Activated T-cell treated with anti-CD3 and anti-CD28 coated beads, Interleukin-2, amount 50 U/mL, for 24 hours (primary cell): ENCODE data around the gene LCNL1.

Experiments
- DNase-seq: peaks from one replicate; pipeline ENCODE4 v3.0.0-alpha.2; 2020
- H3K27ac Mint-ChIP-seq: 2 replicates; pipeline ENCODE4 v1.8.0; 2020; ENCODE audit warnings: mild to moderate bottlenecking, mixed read lengths
- H3K27me3 Mint-ChIP-seq: 2 replicates; pipeline ENCODE4 v1.8.0; 2020; ENCODE audit warnings: mixed read lengths
- H3K36me3 Mint-ChIP-seq: 2 replicates; pipeline ENCODE4 v1.8.0; 2020; ENCODE audit warnings: low read depth, mixed read lengths
- H3K4me1 Mint-ChIP-seq: 2 replicates; pipeline ENCODE4 v1.8.0; 2020; ENCODE audit warnings: low read depth, mixed read lengths
- H3K4me3 Mint-ChIP-seq: 2 replicates; pipeline ENCODE4 v1.8.0; 2020; ENCODE audit warnings: mild to moderate bottlenecking, moderate library complexity, mixed read lengths
- H3K9me3 Mint-ChIP-seq: 2 replicates; pipeline ENCODE4 v1.8.0; 2020; ENCODE audit warnings: mixed read lengths

LCNL1 gene

DNA sequence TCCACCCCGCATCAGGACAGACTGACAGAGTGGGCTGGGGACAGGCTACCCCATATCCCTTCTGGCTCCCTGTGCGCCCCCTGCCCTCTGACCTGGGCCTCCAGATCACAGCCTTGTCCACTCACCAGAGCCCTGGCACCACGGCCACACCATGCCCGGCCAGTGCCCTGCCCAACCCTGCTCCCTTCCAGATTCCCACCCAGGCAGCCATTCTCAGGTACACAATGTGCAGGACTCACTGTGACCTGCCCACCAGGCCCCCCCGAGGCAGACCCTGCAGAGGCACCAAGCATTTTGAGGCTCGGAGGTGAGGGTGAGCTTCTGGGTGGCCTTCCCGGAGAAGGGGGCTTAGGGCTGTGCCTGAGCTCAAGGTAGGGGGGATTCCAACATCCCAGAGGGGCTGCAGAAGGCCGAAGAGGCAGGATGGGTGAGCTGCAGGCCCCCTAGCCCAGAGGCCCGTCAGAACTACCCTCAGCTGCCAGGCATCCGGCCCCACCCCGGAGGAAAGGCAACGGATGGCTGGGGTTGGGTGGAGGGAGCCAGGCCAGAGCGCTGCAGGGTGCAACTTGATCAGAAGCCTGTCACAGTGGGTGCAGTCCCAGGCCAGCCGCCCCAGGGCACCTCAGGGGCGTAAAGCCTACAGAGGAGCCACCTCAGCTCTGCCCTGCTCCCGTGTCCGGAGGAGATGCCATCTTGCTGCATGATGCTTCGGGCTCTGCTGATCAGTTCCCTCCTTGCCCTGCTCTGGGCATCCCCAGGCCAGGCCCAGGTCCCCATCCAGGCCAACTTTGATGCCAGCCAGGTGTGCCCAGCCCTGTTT lies at the start of gene LCNL1:
TSS of gene LCNL1 (plus strand) at position 762 of the 820 bp plus-strand sequence. CDS start 594 bp downstream, outside the sequence.
- H3K4me3 Mint-ChIP-seq, result no peak within 1 kb of the TSS
- H3K27me3 Mint-ChIP-seq, result peaks cover 33% of the 10 kb centered on the region
- no peak within 1 kb of the TSS for H3K27ac Mint-ChIP-seq

DNA sequence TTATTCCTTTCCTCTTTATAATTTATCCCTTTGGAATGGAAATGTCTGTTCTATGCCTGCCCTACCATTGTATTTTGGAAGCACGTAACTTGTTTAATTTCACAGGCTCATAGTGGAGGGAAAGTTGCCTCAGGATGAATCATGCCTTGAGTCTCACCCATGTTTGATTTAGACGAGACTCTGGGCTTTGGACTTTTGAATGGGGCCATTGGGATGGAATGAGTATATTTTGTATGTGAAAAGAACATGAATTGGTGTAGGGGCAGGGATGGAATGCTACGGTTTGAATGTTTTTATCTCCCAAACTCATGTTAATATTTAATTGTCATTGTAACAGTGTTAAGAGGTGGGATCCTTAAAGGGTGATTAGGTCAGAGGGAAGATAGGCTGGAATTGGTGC lies 48.5 kb upstream of the LCNL1 start:
- peaks cover 21% of the 10 kb centered on the region for H3K4me1 Mint-ChIP-seq
- no peak overlapping the region for H3K4me3 Mint-ChIP-seq
- no peak for DNase-seq
- H3K36me3 Mint-ChIP-seq, result peaks cover 73% of the 10 kb centered on the region
- H3K9me3 Mint-ChIP-seq, result no peaks in the 10 kb centered on the region
- no peaks in the 10 kb centered on the region for H3K27me3 Mint-ChIP-seq
- H3K27ac Mint-ChIP-seq, result no peak overlapping the region

More for the DNA sequence above, at the start of gene LCNL1:
- no peak for DNase-seq
- Mint-ChIP-seq H3K4me1 (peaks cover under 1% of the 10 kb centered on the region), H3K9me3 (no peaks in the 10 kb centered on the region), H3K36me3 (no peaks in the 10 kb centered on the region)

DNA sequence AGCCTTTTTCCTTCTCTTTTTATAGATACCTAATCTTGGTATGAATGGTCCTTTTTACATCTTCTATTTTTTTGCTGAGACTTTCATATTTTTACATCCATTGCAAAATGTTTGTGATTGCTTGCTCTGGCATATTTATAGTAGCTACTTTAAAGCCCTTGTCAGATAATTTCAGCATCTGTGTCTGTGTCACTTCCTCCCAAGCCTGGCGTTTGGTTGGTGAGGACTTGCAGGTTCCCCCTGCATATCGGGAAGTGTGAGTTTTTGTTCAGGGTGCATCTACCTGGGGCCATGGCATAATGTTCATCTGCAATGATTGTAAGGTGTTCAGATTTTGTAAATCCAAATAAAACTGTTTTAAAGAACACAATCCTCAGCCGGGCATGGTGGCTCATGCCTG lies 47.1 kb upstream of the LCNL1 start:
- Mint-ChIP-seq H3K9me3 (no peaks in the 10 kb centered on the region), H3K4me1 (peaks cover 21% of the 10 kb centered on the region), H3K4me3 (no peak overlapping the region), H3K27ac (peak overlapping the region; percentile 47), H3K27me3 (no peaks in the 10 kb centered on the region), H3K36me3 (peaks cover 74% of the 10 kb centered on the region)
- no peak for DNase-seq

DNA sequence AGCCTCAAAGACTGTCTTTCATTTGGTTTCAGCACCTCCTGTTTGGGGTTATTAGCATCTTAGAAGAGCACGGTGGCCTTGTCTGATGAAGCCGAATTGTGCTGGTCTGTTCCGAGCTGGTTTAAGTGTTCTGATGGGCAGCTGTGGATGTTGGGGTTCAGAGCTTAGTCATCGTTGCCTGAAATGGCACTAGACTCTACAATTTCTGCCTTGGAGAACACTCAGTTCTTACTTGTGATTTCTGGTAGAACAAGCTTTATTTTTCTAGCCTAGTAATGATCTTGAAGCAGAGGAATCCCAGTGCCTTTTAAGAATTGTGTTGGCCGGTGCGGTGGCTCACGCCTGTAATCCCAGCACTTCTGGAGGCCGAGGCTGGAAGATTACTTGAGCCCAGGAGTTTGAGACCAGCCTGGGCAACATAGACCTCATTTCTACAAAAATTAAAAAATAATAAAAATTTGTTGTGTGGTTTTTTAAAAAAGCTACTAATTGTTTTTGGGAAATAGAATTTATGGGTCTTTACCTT lies 46.1 kb upstream of the LCNL1 start:
- peaks cover 18% of the 10 kb centered on the region for H3K4me1 Mint-ChIP-seq
- DNase-seq, result no peak
- H3K36me3 Mint-ChIP-seq, result peaks cover 77% of the 10 kb centered on the region
- H3K27me3 Mint-ChIP-seq, result no peaks in the 10 kb centered on the region
- H3K27ac Mint-ChIP-seq, result peak overlapping the region; percentile 22
- no peak overlapping the region for H3K4me3 Mint-ChIP-seq
- H3K9me3 Mint-ChIP-seq, result no peaks in the 10 kb centered on the region

DNA sequence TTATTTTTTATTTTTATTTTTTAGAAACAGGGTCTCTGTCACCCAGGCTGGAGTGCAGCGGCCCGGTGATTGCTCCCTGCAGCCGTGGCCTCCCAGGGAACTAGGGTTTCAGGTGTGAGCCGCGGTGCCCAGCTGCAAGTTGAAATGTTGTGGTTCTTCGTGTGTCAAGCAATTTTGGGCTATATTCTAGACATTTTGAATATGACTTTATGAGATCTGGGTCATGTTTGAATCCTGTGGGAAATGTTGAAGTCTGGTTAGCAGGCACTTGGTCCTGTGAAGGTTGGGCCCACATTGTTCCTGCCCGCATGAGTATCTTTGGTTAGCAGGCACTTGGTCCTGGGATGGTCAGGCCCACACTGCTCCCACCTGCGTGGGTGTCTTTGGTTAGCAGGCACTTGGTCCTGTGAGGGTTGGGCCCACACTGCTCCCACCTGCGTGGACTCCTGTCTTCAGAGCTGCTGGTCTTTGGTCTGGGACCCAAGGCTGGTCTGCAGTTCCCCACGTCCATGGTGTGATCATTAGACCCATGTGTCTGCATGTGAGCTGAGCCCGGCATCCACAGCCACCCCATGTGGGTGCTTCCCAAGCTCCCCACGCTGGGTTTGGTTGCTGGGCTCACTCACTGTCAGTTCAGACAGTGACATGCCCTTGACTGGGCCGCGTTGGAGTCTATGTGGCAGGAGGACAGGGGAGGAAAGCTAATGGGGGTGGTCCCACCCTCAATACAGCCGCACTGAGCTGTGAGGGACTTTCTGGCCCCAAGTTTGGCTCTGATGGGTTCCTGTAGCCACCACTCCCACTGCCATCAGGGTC lies 45.4 kb upstream of the LCNL1 start:
- Mint-ChIP-seq H3K9me3 (no peaks in the 10 kb centered on the region), H3K27me3 (no peaks in the 10 kb centered on the region), H3K4me3 (no peak overlapping the region), H3K27ac (no peak overlapping the region), H3K36me3 (peaks cover 77% of the 10 kb centered on the region), H3K4me1 (peaks cover 14% of the 10 kb centered on the region)
- no peak for DNase-seq

DNA sequence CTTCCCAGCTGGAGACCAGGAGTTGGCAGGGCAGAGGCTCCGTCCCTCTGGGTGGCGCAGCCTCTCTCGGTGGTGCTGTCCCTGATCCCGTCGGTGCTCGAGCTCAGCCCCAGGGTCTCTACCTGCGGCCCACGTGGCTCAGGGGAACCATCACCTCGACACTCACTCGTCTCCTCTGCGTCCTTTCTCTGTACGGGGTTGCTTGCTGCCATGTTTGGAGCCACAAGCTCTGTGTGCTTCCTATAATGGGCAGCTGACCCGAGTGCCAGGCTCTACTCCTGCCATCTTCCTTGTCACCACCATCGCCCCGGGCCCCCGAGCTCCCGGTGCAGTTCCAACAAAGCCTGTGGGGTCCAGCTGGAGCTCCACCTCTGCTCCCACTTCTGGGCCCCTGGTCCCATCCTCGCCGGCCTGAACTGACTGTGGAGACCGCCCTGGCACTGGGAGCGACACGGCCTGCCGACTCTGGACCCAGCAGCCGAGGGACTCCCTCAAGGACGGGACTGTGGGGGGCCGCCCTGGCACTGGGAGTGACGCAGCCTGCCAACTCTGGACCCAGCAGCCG lies 43.3 kb upstream of the LCNL1 start:
- no peak for DNase-seq
- Mint-ChIP-seq H3K4me1 (peaks cover 18% of the 10 kb centered on the region), H3K4me3 (no peak overlapping the region), H3K36me3 (peaks cover 75% of the 10 kb centered on the region), H3K27ac (peak overlapping the region; percentile 8), H3K27me3 (no peaks in the 10 kb centered on the region), H3K9me3 (no peaks in the 10 kb centered on the region)

DNA sequence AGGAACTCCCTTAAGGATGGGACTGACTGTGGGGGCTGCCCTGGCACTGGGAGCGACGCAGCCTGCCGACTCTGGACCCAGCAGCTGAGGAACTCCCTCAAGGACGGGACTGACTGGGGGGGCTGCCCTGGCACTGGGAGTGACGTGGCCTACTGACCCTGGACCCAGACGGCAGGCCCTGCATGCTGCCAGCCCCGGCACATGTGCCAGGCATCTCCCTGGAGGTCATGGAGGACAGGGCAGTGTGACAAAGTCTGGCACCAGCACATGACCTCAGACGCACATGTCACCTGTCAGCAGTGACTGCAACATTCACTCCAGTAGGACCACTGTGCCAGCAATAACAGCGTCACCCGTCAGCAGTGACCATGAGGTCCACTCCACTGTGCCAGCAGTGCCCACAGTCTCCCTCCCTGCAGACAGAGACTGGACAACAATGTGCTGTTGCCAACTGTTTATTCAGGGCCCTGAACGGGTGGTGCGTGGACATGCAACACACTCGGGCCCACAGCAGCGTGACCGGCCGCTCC lies 42.7 kb upstream of the LCNL1 start:
- no peak overlapping the region for H3K27ac Mint-ChIP-seq
- no peak for DNase-seq
- peak overlapping the region; percentile 23 for H3K4me3 Mint-ChIP-seq
- H3K36me3 Mint-ChIP-seq, result peaks cover 72% of the 10 kb centered on the region
- H3K4me1 Mint-ChIP-seq, result peaks cover 22% of the 10 kb centered on the region
- H3K27me3 Mint-ChIP-seq, result no peaks in the 10 kb centered on the region
- no peaks in the 10 kb centered on the region for H3K9me3 Mint-ChIP-seq

DNA sequence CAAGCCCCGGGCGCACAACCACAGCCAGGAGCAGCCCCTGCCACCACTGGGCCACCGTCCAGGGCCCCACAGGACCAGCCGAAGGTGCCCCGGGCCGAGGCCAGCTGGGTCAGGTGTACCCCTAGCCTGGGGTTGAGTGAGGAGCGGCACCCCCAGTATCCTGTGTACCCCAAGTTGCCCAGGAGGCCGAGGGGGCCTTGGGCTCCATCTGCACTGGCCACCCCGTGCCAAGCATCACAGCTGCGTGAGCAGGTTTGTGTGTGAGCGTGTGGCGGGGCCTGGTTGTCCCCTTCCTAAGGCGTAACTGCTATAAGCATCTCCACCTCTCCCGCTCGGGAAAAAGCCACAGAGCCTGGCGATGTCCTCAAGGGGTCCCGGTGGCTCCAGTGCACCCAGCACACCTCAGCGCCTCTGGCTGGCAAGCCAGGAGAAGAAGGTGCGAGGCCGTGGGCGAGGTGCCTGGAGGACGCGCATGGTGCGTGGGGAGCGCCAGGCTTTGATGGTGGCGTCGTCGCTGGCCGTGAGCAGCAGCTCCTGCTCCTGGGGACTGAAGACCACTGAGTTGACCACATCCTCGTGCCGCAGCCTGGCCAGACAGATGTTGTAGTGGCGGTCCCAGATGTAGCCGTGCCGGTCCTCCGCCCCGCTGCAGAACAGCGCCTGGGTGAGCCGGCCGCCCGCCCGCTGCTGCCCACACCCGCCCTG lies 42.1 kb upstream of the LCNL1 start:
- Mint-ChIP-seq H3K4me3 (no peak overlapping the region), H3K4me1 (peaks cover 22% of the 10 kb centered on the region), H3K27ac (peak overlapping the region; percentile 26), H3K36me3 (peaks cover 70% of the 10 kb centered on the region), H3K9me3 (no peaks in the 10 kb centered on the region), H3K27me3 (no peaks in the 10 kb centered on the region)
- no peak for DNase-seq

DNA sequence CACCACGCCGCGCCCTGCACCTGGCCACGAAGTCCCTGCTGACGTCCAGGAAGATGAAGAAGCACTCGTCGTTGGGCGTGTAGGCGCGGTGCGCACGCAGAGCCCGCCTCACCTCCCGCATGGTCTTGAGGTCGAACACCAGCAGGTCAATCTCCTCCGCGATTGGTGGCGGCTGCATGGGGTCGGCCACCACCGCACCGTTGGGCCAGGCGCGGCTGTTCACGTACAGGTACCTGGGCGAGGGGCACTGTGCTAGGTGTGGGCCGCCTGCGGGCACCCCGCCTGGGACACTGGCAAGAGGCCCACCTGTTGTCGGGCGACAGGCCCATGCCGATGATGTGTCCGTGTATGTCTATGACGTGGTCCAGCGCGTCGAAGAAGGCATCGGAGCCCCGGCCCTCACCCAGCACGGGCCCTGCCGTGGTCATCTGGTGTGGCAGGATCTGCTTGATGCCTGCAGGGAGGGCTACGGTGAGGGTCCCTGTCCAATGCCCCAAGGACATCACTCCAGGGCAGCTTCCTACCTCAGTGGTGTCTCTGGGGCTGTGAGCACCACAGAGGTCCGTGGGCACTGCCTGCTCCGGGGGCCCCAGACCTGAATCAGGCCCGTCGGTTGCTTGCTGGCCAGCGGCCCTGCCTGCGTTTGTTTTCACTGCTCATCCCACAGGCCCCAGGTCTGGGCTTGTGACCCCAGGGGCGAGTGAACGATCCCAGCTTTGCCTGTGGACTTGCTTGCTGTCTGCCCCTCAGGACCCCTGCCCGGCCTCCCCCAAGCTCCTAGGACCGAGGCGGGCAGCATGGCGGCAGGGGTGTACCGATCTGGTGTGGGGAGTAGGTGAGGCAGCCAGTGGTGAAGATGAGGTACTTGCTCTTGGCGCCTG lies 41.3 kb upstream of the LCNL1 start:
- Mint-ChIP-seq H3K4me1 (peaks cover 18% of the 10 kb centered on the region), H3K4me3 (no peak overlapping the region), H3K27me3 (no peaks in the 10 kb centered on the region), H3K27ac (peak overlapping the region; percentile 49), H3K9me3 (no peaks in the 10 kb centered on the region), H3K36me3 (peaks cover 66% of the 10 kb centered on the region)
- no peak for DNase-seq

DNA sequence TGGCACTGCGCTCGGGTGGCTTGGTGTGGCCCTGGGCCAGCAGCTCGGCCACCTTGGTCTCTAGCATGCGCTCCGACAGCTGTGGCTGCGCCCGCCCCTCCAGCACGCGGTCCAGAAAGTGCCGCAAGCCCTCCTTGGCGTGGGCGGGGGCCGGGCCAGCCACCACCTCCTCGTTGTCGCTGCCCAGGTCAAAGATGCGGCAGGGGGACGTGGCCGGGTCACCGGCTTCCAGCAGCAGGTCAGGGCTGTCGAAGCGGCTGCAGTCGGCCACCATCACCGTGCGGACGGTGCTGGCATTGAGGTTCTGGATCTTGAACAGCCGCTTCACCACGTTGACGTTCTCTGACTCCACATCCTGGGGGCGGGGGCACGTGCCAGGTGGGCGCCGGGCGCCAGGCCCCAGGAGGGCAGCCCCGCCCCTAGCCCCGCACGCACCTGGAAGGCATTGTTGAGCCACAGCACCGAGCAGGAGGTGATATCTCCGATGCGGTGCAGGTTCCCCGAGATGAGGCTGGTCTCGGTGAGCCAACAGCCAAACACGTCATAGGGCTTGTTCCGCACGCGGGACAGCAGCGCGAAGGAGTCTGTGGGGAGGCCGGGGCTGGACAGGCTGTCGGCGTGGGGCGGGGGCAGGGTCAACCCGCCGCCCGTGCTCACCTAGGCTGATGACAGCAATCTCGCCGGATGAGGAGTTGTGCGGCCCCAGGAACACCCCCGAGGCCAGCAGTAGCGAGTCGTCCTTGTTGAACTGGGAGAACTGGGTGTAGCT lies 40.5 kb upstream of the LCNL1 start:
- Mint-ChIP-seq H3K4me3 (peak overlapping the region; percentile 82), H3K27ac (peak overlapping the region; percentile 71), H3K36me3 (peaks cover 60% of the 10 kb centered on the region), H3K4me1 (peaks cover 17% of the 10 kb centered on the region), H3K9me3 (no peaks in the 10 kb centered on the region), H3K27me3 (no peaks in the 10 kb centered on the region)
- no peak for DNase-seq

DNA sequence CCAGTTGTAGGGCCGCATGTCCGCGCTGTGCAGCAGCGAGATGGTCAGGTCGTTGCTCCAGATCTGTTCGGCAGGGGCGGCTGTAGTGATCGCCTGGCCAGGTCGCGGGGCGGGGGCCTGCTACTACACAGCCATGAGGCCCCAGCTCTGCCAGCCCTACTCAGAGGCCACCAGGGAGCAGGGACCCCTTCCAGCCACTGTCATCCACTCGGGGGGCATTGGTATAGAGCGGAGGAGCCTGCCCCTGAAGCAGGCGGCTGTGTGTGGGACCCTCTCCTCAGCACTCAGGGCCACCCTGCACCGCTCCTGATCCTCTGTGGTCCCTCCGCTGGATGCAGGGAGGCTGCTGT lies 39.9 kb upstream of the LCNL1 start:
- Mint-ChIP-seq H3K4me1 (peaks cover 17% of the 10 kb centered on the region), H3K36me3 (peaks cover 54% of the 10 kb centered on the region), H3K9me3 (no peaks in the 10 kb centered on the region), H3K4me3 (peak overlapping the region; percentile 82), H3K27me3 (no peaks in the 10 kb centered on the region), H3K27ac (peak overlapping the region; percentile 71)
- no peak for DNase-seq

DNA sequence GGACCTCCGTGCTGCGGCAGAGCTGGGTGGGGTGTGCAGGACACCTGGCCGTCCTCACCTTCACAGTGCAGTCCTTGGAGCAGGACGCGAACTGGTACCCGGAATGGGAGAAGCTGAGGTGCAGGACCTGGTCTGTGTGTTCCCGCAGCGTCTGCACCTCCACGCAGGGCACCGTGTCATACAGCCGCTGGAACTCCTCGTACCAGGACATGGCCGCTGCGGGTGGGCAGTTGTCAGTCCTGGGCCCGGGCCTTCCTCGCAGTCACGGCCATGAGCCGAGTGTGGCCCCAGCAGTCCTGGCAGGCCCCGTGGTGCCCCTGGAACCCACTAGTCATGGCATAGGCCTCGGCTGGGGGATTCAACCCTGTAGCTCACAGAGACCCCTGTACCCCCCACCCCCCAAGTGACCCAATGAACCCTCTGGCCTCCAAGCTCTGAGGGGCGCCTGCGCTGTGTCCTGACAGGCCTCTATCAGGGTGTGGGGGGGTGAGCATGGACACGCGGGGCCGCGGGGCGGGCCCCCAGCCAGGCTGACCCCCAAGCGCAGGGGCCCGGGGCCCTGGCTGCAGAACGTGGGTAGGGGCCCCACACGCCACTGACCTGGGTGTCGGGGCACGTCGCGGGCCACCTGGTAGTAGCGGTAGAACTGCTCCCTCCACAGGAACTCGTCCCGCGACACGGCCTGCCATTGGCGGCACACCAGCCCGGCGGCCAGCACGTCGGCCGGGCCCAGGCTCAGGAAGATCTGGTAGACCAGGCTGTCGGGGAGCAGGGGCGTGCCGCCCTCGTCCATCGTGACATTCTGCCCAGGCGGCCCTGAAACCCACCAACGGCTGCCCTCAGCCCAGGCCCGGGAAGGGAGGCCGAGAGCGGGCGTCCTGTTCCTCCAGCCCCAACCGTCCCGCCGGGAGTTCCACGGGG lies 39.2 kb upstream of the LCNL1 start:
- H3K9me3 Mint-ChIP-seq, result no peaks in the 10 kb centered on the region
- H3K36me3 Mint-ChIP-seq, result peaks cover 49% of the 10 kb centered on the region
- peaks cover 19% of the 10 kb centered on the region for H3K4me1 Mint-ChIP-seq
- peak; percentile 71 for DNase-seq
- no peaks in the 10 kb centered on the region for H3K27me3 Mint-ChIP-seq
- H3K4me3 Mint-ChIP-seq, result peak overlapping the region; percentile 82
- peak overlapping the region; percentile 86 for H3K27ac Mint-ChIP-seq
